Measurements from ENCODE around the gene DNAI4. TPM values are rescaled to one million over a fixed set of nuclear protein-coding genes. Genes with fewer than 3 reads are reported as not detected.

Gene DNAI4, protein sequence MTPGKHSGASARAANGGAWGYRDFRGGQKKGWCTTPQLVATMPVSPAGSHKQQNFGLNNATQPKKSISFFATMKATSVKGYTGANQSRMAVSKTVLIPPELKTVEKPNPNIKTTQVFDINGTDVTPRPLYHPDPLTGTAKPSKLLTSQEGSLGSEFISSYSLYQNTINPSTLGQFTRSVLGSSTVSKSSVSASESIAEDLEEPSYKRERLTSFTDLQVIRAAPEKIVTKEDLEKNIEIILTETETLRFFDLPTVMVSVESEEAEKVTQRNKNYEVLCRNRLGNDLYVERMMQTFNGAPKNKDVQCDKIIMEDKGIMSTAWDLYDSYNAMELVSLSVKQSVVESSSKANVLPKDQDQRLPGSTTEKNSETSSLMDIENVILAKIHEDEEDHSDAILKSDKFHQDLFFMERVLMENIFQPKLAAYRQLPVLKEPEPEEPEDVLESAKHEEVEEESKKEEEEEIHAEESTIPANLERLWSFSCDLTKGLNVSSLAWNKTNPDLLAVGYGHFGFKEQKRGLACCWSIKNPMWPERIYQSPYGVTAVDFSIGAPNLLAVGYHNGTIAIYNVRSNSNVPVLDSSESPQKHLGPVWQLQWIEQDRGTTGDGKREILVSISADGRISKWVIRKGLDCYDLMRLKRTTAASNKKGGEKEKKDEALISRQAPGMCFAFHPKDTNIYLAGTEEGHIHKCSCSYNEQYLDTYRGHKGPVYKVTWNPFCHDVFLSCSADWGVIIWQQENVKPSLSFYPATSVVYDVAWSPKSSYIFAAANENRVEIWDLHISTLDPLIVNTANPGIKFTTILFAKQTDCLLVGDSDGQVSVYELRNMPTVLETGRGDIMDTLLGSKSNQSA
- 3.5 and 5.1 TPM in 2 replicates for total RNA-seq

DNA sequence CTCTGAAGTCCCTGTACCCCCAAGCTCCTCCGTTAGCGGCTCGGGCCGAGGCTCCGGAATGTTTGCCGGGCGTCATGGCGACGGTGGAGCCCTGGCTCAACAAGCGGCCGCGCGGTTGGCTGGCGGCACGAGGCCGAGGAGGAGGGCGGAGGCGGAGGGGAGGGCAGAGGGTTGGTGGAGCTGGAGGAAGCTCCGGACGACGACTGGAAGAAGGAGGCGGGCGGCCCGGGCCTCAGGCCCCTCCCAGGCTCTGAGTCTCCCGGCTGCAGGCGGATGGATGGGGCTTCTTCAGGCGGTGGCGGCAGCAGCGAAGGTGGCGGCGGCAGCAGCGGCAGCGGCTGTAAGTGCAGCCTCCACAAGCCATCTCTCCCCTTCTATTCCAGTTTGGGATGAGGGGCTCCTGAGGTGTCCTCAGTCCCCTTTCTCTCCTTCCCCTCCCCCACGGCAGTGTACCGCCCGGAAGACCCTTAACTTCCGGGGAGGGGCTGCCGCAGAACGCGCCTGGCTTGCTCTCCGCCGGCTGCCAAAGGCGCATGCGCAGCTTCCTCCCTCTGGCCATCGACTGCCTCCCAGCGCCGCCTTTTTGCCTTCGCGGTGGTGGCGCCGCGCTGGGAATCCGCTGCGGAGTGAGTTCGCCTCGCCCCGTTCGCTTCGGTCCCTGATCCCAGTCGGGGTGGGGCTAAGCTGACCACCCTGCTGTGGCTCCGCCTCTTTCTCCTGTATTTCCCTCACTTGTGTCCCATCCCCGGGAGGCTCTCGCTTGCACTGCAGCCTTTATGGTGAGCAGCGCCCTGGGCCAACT is at the start of gene DNAI4, which contains the start of gene MIER1:
TSS of gene DNAI4 (minus strand) at position 101 of the 802 bp plus-strand sequence. CDS start at position 76, 25 bp downstream.
TSS of gene MIER1 (plus strand) at position 235 of the 802 bp plus-strand sequence. CDS start at position 274, 39 bp downstream.

Other genes with a start within 250 kb of the DNAI4 start
- 0.73 and 0.78 TPM in 2 replicates for gene DYNLT5, start 172.4 kb downstream of the DNAI4 start, total RNA-seq
- gene INSL5, start 123.6 kb downstream of the DNAI4 start, total RNA-seq = not detected in 2 replicates
- gene MIER1, start 134 bp upstream of the DNAI4 start, total RNA-seq = 20.2 and 26.8 TPM in 2 replicates
- 9.6 and 12.5 TPM in 2 replicates for gene SLC35D1, start 129.3 kb upstream of the DNAI4 start, total RNA-seq
- gene C1orf141, start 210.1 kb upstream of the DNAI4 start, total RNA-seq = not detected in 2 replicates
- gene IL23R, start 241.6 kb upstream of the DNAI4 start, total RNA-seq = not detected in 2 replicates